HFF-Myc (cell line): ENCODE measurements around the gene ABCG8.

Source experiments
- DNase-seq: peaks from one replicate; pipeline ENCODE4 v3.0.0-alpha.2; 2011; ENCODE audit warnings: low read depth; ENCODE audit errors: extremely low read depth
- H3K4me3 ChIP-seq: replicated peaks from 2 replicates; pipeline ENCODE4 v1.5.1; 2011; ENCODE audit warnings: low read depth, mild to moderate bottlenecking, control low read depth, low read length
- TF ChIP-seq, protein P1 (sequence below): IDR thresholded peaks from 2 replicates; pipeline ENCODE4 v1.5.1; 2012; ENCODE audit warnings: mild to moderate bottlenecking, low read depth, low read length, control low read depth; ENCODE audit errors: missing control alignments

The ABCG8 gene

DNA sequence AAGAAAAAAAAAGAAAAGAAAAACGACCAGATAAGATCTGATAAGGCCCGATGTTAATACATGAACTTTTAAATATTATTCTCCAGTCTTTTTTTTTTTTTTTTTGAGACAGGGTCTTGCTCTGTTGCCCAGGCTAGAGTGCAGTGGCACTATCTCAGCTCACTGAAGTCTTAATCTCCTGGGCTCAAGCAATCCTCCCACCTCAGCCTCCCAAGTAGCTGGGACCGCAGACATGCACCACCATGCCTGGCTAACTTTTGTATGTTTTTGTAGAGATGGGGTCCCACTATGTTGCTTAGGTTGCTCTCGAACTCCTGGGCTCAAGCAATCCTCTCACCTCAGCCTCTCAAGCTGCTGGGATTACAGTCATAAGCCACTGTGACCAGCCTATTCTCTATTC lies 1.7 kb upstream of the ABCG8 start:
- H3K4me3 ChIP-seq, result no peak overlapping the region
- TF ChIP-seq, protein P1, sequence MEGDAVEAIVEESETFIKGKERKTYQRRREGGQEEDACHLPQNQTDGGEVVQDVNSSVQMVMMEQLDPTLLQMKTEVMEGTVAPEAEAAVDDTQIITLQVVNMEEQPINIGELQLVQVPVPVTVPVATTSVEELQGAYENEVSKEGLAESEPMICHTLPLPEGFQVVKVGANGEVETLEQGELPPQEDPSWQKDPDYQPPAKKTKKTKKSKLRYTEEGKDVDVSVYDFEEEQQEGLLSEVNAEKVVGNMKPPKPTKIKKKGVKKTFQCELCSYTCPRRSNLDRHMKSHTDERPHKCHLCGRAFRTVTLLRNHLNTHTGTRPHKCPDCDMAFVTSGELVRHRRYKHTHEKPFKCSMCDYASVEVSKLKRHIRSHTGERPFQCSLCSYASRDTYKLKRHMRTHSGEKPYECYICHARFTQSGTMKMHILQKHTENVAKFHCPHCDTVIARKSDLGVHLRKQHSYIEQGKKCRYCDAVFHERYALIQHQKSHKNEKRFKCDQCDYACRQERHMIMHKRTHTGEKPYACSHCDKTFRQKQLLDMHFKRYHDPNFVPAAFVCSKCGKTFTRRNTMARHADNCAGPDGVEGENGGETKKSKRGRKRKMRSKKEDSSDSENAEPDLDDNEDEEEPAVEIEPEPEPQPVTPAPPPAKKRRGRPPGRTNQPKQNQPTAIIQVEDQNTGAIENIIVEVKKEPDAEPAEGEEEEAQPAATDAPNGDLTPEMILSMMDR, result no peak
- no peak for DNase-seq

DNA sequence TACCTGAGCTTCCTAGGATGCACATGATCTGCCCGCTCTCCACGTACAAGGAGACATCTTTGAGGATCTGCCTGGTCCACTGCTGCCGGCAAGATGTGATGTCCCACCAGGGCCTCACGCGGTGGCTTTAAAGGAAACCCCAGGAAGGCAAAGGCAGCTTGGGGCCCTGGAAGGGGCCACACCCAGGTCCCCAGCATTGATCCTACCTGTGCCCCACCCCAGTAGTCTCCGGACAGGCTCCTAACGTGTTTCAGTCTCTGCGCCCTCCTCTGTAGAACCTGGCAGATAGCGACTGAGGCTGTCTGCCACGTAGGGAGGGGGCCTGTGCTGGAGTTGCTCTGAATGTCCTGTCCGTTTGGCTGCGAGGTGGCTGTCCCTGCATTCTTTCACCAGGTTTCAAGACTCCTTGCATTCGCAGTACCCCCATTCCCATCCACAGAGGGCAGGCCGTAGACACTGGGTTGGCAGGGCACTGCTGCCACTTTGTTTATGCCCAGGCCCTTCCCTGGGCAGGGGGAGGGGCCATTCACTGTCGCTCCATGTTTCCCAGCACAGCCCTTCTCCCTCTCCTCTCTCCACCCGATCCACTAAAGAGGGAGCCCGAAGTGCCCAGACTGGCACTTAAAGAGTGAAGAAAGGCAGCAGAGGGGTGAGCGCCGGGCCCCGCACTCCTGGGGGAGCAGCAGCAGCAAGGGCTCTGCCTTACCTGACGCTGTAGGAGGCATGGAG lies 776 bp upstream of the ABCG8 start:
- no peak for DNase-seq
- TF ChIP-seq, protein P1, result no peak
- no peak overlapping the region for H3K4me3 ChIP-seq

- no peak overlapping the region for H3K4me3 ChIP-seq
- TF ChIP-seq, protein P1, result no peak
- DNase-seq, result no peak
These were observed 1.2 kb downstream of the ABCG8 start for GRCh38 chr2:43839776-43840564.

DNA sequence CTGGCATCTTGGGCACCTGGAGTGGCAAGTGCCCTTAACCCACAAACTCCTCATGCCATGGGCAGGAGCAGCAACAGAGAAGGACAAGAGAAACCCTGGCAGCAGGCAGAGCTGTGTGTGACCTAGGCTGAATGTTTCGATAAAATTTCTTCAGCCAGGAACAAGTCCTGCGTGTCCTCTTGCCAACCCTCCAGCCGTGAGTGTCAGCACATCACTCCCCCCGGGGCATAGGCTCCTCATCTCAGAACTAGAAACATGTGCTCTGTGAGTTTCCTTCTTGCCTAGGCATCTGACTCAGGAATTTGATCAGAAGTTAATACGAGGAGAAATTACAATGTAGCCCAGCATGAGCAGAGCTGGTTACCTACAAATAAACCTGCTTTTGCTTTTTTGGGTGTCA lies 2.2 kb downstream of the ABCG8 start:
- H3K4me3 ChIP-seq, result no peak overlapping the region
- DNase-seq, result no peak
- TF ChIP-seq, protein P1, result no peak

DNA sequence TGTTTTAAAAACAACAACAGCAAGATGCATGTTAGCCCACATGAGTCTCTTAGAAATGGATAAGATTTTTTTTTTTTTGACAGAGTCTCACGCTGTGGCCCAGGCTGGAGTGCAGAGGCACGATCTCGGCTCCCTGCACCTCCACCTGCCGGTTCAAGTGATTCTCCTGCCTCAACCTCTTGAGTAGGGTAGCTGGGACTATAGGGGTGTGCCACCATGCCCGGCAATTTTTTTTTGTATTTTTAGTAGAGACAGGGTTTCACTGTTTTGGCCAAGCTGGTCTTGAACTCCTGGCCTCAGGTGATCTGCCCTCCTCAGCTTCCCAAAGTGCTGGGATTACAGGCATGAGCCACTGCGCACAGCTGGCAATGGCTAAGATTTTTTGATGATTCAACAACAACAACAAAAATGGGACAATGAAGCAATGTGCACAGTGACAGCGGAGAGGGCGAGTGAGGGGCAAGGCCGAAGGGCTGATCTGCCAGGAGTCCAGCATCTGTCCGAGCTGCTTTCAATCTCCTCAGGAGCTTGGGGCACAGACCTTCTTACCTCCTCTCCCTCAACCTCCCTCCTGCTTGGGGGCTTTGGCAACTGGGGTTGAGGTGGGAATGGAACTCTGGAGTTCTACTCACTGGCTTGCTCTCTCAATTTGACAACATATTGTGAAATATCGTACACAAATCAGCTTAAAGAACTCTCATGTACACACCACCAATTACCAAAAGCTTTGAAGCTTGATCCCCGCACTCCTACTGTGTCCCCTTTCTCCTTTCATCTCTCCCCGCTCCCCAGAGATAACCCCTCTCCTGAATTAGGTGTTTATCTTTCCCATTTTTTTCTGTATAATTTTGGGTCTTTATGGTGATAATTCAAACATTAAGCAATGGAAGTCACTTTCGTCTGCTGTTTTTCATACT lies 3.4 kb downstream of the ABCG8 start:
- DNase-seq, result no peak
- TF ChIP-seq, protein P1, result no peak
- H3K4me3 ChIP-seq, result no peak overlapping the region

DNA sequence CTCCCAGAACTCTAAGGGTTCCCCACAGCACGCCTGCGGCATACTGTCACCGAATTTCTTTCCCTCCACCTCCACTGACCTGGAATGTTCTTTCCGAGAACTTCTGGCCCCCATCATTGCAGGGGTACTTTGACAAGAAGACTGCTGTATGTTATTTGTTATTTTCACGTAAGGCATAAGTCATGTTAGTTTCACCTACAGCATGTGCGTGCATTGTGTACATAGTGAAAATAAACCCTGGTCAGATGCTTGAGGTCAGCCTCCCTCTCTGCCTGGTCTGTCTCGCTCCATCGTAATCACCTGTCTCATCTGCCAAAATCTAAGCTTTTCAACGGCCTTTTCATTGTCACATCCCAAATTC lies 4.1 kb downstream of the ABCG8 start:
- TF ChIP-seq, protein P1, result no peak
- DNase-seq, result no peak
- H3K4me3 ChIP-seq, result no peak overlapping the region
